ENCODE results near the gene PRG2. TPM values are rescaled to one million over a fixed set of nuclear protein-coding genes. Genes with fewer than 3 reads are reported as not detected.

PRG2 gene
- total and polyA plus RNA-seq, 2 of the 13 experiments (the other 11 are each of a cell fraction or from before 2014, with no cell fraction given): not detected

DNA sequence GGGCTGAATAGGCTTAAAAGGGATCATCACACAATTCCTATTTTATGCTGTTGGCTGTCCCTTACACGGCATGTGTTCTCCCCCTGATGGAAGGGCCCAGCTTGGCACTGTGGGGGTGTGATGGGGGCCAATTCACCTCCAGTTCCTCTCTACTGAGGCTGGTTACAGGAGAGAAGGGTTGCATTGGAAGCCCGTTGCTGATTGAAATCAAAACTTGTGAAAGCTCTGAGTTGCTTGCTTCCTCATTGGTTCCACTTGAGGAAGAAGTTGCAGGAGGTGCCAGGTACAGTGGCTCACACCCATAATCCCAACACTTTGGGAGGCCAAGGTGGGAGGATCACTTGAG lies 13.3 kb upstream of the PRG2 start:
- 0% methylated on average over 1 of the region's 2 CpGs for WGBS (ENCODE audit: low lambda C conversion rate)
- intact Hi-C loops (cut with micrococcal nuclease; ENCODE audit: unreplicated experiment): no loop called here
- H3K27ac ChIP-seq (ENCODE audit: extremely low read length, insufficient read depth, low read length): no peak overlapping the region
- H2AFZ ChIP-seq (ENCODE audit: low read length): no peak overlapping the region
- H3K4me1 ChIP-seq (ENCODE audit: insufficient read depth, low read length): peaks cover 24% of the 10 kb centered on the region
- H4K20me1 ChIP-seq (ENCODE audit: insufficient read depth, low read length): no peaks in the 10 kb centered on the region
- BruUV-seq (replicated peaks): no TSS peak
- FAIRE-seq: no peak
- H3K27me3 ChIP-seq (ENCODE audit: control insufficient read depth in 1 of 2, insufficient read depth in 2 of 2, low read length in 2 of 2): peaks cover 0 to 6% of the 10 kb centered on the region in 2 experiments; a peak in 2 of 5 replicates
- no peak for ATAC-seq
- ChIA-PET POLR2A (no interaction called here), CTCF (ENCODE audit: low intra/inter-chr PET ratio, low total read pairs) (no interaction called here)
- H3K4me3 ChIP-seq (replicated peaks in 1 of 3; ENCODE audit: insufficient read depth in 1 of 3, low read depth in 2 of 3, low read length in 3 of 3): no peak overlapping the region
- H3K4me2 ChIP-seq (ENCODE audit: low read depth, low read length): no peak overlapping the region
- DNase-seq (ENCODE audit: low spot score): no peak
- no peaks in the 10 kb centered on the region for H3K36me3 ChIP-seq (replicated peaks in 1 of 2; ENCODE audit: control insufficient read depth in 1 of 2, insufficient read depth in 2 of 2, low read length in 2 of 2)
- H3K79me2 ChIP-seq (ENCODE audit: insufficient read depth, low read length): no peaks in the 10 kb centered on the region
- in situ Hi-C loops (cut with HindIII; ENCODE audit: extremely low pct_ligation_motif_present, low pct_unique_long_range_greater_than_20kb): no loop called here
- H3K9ac ChIP-seq (ENCODE audit: insufficient read depth, low read depth, low read length): no peak overlapping the region
- no peaks in the 10 kb centered on the region for H3K9me3 ChIP-seq (ENCODE audit: low read length)
- TF ChIP-seq, protein P1, sequence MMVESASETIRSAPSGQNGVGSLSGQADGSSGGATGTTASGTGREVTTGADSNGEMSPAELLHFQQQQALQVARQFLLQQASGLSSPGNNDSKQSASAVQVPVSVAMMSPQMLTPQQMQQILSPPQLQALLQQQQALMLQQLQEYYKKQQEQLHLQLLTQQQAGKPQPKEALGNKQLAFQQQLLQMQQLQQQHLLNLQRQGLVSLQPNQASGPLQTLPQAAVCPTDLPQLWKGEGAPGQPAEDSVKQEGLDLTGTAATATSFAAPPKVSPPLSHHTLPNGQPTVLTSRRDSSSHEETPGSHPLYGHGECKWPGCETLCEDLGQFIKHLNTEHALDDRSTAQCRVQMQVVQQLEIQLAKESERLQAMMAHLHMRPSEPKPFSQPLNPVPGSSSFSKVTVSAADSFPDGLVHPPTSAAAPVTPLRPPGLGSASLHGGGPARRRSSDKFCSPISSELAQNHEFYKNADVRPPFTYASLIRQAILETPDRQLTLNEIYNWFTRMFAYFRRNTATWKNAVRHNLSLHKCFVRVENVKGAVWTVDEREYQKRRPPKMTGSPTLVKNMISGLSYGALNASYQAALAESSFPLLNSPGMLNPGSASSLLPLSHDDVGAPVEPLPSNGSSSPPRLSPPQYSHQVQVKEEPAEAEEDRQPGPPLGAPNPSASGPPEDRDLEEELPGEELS (CRISPR knock-in tag; IDR thresholded peaks at IDR 0.05): no peak
- TF ChIP-seq TCF12 (IDR thresholded peaks at IDR 0.05): no peak
- no peak for TF ChIP-seq TCF12 (CRISPR knock-in tag; IDR thresholded peaks at IDR 0.05)
- TF ChIP-seq, protein P2, sequence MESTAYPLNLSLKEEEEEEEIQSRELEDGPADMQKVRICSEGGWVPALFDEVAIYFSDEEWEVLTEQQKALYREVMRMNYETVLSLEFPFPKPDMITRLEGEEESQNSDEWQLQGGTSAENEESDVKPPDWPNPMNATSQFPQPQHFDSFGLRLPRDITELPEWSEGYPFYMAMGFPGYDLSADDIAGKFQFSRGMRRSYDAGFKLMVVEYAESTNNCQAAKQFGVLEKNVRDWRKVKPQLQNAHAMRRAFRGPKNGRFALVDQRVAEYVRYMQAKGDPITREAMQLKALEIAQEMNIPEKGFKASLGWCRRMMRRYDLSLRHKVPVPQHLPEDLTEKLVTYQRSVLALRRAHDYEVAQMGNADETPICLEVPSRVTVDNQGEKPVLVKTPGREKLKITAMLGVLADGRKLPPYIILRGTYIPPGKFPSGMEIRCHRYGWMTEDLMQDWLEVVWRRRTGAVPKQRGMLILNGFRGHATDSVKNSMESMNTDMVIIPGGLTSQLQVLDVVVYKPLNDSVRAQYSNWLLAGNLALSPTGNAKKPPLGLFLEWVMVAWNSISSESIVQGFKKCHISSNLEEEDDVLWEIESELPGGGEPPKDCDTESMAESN (CRISPR knock-in tag; conservative IDR thresholded peaks at IDR 0.05): no peak
- TF ChIP-seq ZNF496 (CRISPR knock-in tag; IDR thresholded peaks at IDR 0.05; ENCODE audit: insufficient replicate concordance): no peak
- no peak for TF ChIP-seq ZNF766 (CRISPR knock-in tag; IDR thresholded peaks at IDR 0.05; ENCODE audit: borderline replicate concordance)
- TF ChIP-seq ZNF652 (CRISPR knock-in tag; IDR thresholded peaks at IDR 0.05; ENCODE audit: borderline replicate concordance, low read depth): no peak
- no peak for TF ChIP-seq HDAC6 (IDR thresholded peaks at IDR 0.05; ENCODE audit: low read depth, low read length)
- no peak for TF ChIP-seq KAT8 (CRISPR knock-in tag; IDR thresholded peaks at IDR 0.05)
- TF ChIP-seq ZNF124 (CRISPR knock-in tag; IDR thresholded peaks at IDR 0.05): no peak
- TF ChIP-seq SMYD3 (CRISPR knock-in tag; IDR thresholded peaks at IDR 0.05): no peak
- TF ChIP-seq ZNF468 (CRISPR knock-in tag; IDR thresholded peaks at IDR 0.05): no peak
- no peak for TF ChIP-seq HNF4G (IDR thresholded peaks at IDR 0.05; ENCODE audit: borderline replicate concordance, low read depth, low read length)
- TF ChIP-seq HNF4G (CRISPR knock-in tag; IDR thresholded peaks at IDR 0.05; ENCODE audit: borderline replicate concordance, low read depth): no peak
- TF ChIP-seq ERF (CRISPR knock-in tag; IDR thresholded peaks at IDR 0.05): no peak
- no peak for TF ChIP-seq ZNF761 (CRISPR knock-in tag; conservative IDR thresholded peaks at IDR 0.05)
- no peak for TF ChIP-seq ZNF230 (CRISPR knock-in tag; IDR thresholded peaks at IDR 0.05)
- no peak for TF ChIP-seq JUNB (CRISPR knock-in tag; IDR thresholded peaks at IDR 0.05; ENCODE audit: borderline replicate concordance)
- TF ChIP-seq ZNF556 (CRISPR knock-in tag; IDR thresholded peaks at IDR 0.05; ENCODE audit: borderline replicate concordance): no peak
